ENCODE data around the gene EXOC3L2.
"Not testable (repeated sequence)": the region's sequence is repeated elsewhere in the genome, so short reads cannot be mapped to it uniquely, and the experiment has no call there.

EXOC3L2 gene

DNA sequence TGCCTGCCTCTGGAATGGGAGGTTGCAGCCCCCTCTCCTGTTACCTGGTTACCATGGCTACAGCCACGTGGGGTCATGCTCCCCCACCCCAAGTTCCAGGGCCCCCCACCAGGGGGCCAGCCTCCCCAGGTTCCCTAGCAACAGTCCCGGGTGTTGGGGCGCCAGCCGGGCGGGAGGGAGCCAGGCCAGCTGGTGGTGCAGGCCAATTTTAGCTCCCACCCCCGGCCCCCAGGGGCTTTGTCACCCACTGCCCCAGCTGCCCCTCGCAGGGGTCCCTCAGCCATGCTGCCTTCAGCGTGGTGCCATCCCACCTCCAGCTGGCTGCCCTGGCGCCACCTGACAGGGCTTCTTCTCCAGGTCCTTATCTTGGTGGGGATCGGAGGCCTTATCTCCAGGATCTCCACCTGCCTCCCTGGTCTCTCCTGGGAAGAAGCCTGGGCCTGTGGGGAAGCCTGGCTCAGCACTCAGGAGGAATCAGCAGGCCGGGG lies 8.9 kb upstream of the EXOC3L2 start:
- DNase-seq = no peak

DNA sequence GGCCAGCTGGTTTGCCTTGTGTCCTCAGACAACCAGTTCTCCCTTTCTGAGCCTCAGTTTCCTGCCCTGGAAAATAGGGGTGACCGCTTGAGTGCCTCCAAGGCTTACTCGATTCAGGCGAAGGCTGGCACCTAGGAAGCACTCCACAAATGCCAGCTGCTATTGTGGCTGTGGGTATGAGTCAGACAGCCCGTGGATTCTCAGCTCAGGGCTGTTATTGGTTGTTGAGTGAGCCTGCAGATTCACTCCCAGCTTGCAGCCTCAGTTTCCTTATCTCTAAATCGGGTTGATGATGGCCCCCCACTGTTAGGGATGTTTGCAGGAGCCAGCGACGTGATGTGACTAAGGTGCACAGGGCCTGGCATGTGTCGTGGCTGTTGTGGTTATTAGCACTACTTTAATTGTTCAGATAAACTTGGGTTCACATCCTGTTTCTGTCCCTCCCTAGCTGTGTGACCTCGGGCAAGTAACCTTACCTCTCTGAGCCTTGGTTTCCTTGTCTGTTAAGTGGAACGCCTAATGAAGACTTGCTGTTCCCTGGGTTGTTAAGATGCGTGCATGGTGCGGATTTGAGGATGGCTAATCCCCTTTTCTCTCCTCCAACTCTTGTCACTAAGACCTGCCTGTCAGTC lies 8.3 kb upstream of the EXOC3L2 start:
- peak; percentile 9 for DNase-seq

DNA sequence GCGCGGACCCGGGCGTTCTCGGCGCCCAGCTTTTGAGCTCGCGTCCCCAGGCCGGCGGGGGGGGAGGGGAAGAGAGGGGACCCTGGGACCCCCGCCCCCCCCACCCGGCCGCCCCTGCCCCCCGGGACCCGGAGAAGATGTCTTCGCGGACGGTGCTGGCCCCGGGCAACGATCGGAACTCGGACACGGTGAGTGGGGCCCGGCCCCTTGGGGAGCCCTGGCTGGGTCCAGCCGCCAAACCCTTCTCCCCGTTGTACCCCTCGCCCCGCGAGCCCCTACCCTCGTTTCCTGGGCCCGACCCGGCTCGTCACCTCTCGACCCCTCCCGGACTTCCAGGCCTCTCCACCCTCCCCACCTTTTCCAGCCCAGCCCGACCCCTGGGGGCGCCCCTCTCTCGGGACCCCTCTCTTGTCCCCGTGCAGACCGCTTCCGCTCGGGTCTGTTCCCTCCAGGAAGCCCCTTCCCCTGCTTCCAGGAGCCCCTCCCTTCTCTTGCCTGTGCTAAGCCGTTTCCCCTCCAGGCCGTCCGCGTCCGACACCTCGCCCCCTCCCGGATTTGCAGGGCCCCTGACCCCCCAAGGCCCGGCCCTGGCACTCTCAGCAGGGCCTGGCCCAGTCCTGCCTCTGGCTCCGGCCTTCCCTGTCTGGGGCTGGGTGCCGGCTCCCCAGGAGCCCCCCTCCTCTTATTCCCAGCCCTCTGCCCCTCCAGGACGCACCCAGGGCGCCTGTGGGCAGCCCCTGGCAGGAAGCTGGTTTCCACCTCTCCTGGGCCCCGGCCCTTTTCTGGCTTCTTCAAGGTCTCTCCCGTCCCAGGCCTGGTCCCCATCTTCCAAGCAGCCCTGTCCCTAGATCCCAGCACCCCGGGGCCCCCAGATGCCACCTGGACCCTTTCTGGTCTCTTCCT lies 6.5 kb upstream of the EXOC3L2 start:
- no peak for DNase-seq

DNA sequence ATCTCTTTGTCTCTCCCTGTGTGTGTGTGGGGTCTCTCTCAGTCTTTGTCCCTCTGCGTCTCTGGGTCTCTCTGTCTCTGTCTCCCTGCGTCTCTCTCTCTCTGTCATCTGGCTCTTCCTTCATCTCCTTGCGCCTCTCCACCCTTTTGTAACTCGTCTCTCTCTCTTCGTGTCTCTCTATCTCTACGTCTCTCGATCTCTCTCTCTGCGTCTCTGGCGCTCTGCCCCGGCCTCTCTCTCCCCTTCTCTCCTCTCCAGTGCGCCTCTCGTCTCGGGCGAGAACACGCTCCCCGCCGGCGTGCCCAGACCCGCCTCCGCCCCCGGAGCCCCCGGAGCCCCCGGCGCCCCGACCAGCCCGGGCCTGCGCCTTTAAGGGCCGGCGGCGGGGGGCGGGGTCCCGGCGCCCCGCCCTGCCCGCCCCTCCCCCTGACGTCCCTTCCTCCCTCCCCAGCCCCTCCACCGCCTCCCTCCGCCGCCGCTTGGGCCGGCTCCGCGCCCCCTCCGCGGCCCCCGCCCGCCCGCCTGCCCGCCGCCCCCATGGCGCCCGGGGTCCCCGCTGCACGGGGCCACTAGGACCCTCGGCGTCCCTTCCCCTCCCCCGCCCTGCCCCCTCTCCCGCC lies 5.7 kb upstream of the EXOC3L2 start, which contains the start of gene MARK4:
MARK4 (plus strand) TSS at position 440 of the 620 bp plus-strand sequence. CDS start 318 bp downstream, outside the sequence.
- DNase-seq = peak; percentile 59

DNA sequence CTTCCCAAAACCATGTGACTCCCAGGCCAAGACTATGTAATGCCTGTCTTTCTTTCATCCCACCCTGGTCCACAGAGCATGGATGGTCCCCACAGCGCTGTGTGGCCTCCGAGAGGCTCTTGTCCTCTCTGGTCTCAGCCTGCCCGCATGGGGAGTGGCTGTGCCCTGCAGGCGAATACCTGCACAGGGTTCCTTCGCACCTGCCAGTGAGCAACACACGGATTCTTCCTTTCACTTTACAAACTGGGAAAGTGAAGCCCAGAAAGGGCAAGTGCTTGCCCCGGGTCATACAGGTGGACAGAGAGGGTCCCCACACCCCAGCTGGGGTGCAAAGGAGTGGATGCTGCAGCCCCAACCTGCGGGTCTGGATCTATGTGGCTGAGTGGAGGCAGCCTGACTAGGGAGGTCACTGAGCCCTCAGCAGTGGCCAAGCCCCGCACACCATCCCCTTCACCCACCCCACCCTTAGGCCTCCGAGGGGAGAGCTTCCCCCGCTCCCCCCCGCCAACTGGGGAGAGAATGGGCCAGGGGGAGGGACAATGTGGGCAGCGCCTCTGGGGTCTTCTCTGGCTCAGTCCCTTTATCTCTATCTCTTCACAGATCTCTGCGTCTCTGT lies 5.1 kb upstream of the EXOC3L2 start:
- DNase-seq = peak; percentile 30

DNA sequence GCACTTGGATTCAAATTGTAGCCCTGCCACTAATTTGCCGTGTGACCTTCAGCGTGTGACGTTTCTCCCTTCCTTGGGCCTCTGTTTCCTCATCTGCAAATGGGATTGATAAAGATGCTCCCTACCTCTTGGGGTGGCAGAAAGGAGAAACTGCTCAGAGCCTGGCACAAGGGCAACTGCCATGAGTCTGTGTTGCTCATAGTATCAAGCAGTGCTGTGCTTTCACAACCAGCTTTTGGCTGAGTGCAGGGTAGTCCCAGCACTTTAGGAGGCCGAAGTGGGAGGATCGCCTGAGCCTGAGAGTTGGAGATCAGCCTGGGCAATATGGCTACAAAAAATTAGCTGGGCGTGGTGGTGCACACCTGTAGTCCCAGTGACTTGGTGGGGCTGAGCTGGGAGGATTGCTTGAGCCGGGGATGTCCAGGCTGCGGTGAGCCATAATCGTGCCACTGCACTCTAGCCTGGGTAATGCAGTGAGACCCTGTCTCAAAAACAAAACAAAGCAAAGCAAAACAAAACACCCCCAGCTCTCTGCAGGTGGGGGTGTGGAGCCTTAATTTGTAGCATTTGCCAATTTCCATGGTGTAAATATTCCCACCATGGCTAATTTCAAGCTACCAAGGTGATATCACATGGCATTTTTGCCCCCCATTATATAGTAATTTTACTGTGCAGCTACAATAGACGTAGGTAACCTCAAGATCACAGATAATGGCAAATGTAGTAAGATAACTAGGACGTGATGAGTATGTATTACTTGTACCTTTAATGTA lies 4.2 kb upstream of the EXOC3L2 start:
- peak; percentile 13 for DNase-seq

DNA sequence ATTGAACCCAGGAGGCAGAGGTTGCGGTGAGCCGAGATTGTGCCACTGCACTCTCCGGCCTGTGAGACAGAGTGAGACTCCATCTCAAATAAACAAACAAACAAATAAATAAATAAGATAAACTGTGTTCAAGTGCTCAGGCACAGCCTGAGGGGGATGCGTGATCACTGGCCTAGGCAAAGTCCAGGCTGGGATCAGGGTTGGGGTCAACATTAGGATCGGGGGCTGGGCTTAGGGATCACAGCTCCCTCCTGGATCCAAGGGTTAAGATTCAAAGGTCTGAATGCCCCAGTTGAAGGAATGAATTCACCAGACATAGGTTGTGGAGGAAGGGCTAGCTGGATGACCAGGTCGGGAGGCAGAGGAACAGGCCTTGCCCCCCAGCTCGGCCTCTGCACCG lies 1.9 kb upstream of the EXOC3L2 start:
- DNase-seq = no peak

DNA sequence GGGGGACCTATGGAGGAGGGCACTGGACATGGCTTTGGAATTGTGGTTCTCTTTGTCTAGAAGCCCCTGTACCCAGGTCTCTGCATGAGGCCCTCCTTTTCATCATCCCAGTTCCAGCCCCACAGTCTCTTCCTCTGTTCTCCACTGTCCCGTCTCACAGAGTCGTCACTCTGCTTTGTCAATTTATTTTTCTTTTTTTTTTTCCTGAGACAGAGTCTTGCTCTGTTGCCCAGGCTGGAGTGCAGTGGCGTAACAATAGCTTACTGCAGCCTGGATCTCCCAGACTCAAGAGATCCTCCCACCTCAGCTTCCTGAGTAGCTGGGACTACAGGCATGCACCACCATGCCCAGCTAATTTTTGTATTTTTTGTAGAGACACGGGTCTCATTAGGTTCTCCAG lies 619 bp upstream of the EXOC3L2 start:
- no peak for DNase-seq

DNA sequence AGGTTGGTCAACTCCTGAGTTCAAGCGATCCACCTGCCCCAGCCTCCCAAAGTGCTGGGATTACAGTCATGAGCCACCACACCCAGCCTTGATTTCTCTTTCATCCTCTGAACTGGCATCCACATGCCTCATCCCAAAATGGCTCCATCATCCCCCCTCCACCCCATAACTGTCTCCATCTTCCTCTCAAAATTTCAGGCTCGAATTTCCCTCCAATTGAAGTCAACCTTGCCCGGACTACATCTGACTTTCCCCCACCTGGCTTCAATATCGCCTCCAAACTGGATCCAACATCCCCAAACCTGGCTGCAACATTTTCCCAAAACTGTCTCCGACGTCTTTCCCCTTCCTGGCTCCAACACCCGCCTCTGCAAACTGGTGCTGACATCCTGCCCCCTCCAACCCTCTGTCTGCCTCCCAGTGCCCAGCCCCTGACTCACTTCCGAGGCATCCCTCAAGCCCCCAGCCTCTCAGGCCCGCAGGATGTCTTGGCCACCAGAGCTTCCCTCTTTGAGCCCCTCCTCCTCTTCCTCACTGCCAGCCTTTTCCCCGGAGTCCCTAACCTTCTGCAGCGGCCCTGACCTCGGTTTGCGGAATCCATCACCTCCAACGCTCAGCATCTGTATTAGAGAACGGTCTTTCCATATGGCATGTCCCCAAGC lies 943 bp downstream of the EXOC3L2 start:
- DNase-seq = no peak

DNA sequence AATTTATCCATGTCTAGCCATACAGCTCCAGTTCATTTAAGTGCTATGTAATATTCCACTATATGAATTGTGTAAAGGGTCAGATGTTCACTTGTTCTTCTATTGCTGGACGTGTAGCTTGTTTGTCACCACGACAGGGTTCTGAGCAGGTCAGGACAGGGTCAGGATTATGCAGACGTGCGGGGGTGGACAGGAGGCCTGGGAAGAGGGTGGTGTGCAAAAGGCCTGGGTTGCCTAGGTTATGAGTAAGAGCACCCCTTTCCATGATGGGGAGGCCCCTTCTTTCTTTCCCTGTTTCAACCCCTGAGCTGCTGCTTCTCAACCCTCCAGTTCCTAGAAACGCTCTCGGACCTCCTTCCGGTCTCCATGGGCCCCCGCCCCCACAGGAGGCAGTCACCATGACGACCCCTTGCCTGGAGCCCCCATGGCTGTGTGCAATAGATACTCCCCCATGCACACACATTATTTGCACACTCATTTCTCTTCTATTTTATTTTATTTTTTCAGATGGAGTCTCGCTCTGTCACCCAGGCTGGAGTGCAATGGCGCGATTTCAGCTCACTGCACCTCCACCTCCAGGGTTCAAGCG lies 2.0 kb downstream of the EXOC3L2 start:
- no peak for DNase-seq

DNA sequence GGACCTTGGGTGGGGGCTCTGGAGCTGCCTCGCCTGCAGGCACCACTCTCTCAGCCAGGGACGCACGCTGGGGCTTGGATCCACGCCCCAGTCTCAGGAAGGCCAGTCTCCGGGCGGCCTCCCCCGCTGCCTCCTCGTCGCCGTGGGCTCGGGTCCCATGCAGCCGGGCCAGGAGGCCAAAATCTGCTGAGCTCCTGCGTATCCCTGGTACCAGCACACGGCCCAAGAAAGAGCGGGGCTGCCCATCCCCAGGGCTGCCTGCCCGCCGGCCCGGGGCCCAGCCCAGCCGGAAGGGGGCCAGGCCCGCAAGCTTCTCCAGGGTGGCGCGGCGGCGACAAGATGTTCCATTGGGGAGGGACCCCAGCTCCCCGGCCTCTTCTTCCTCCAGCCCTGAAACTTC lies 6.7 kb downstream of the EXOC3L2 start:
- no peak for DNase-seq

DNA sequence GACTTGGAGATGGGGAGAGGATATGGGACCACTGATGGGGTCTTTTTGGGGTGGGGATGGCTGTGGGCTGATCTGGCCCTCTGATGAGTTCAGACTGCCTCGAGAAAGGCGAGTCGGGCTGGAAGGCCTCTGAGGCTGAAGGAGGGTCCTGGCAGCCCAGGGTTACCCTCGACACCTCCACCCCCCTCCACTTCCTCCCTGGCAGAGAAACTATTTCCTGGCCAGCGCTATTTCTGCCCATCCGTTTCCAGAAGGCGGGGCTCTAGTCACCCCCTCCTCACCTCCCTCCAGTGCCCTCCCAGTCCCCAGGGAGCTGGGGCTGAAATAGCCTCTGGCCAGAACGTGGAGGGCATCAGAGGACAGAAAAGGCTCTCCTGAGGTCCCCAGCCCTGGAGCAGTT lies 9.7 kb downstream of the EXOC3L2 start:
- DNase-seq = no peak

DNA sequence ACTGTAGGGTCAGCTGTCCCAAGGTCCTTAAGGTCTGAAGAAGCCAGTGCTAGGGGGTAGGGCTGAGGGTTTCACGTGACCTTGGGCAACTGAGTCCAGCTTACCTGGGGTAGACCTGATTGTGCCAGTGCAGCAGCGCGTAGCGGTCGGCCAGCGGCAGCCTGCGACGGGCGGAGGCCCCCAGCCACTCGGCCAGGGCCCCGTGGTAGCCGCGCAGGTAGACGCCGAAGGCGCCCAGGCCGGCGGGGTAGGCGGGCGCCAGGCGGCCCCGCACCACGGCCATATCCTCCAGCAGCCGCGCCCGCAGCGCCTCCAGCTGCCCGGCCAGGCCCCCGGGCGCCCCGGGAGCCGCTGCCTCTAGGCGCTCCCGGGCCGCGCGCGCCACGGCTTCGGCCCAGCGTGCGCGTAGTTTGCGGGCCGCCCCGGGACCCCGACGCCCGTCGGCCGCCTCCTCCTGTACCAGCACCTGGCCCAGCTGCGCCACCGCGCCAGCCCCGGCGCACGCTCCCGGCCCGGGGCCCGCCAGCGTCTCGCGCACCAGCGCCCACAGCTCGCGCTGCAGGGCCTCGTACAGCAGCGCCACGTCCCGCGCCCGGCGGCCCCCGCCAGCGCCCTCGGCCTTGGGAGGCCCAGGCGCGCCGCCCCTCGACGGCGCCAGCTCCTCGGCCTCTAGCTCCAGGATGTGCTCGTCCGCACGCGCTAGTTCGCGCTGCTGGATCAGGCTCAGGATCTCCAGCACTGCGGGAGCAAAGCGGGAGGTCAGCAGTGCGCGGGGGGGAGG lies 10.9 kb downstream of the EXOC3L2 start:
- no peak for DNase-seq

DNA sequence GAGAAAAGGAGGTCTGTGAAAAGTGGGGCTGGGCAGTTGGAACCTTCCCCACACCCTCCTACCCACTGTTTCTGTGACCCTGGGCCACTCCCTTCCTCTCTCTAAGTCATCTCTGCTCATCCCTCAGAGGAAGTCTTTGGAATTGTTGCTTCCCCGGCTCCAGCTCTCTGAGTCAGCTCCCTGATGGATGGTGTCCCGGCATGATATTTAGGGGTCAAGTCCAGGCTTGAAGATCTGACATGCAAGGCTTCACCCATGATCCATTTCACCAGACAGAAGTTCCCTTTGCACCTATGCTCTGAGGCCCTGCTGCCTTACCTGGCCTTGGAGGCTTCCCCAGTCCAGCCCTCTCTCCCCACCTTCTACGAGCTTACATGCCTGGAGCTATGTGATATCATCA lies 13.3 kb downstream of the EXOC3L2 start:
- no peak for DNase-seq

DNA sequence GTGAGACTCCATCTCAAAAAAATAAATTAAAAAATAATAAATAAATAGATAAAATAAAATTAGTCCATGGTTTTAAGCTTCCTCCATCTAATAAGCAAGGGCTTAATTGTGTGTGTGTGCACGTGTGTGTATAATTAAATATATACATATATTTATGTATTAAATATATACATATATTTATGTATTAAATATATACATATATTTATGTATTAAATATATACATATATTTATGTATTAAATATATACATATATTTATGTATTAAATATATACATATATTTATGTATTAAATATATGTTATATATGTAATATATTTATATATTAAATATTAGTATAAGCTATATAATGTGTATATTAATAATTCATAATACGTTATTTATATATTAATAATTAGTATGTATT lies 16.2 kb downstream of the EXOC3L2 start:
- DNase-seq = not testable (repeated sequence)

DNA sequence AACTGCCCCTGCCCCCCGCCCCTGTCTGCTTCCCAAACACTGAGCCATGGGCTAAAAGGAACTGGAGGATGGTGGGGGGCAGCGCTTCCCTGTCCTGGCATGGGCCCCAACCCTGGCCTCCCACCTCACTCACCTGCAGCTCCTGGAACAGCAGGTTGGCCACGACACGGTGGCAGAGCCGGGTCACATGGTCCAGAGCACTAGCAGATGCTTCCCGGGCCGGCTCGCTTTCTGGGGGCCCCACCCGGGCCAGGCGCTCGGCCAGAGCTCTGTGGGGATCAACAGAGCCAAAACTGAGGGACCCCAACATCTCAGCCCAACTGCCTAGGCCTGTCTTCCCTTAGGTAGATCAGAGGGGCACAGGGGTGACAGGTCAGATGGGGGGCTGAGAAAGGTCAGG lies 20.6 kb downstream of the EXOC3L2 start:
- DNase-seq = no peak

DNA sequence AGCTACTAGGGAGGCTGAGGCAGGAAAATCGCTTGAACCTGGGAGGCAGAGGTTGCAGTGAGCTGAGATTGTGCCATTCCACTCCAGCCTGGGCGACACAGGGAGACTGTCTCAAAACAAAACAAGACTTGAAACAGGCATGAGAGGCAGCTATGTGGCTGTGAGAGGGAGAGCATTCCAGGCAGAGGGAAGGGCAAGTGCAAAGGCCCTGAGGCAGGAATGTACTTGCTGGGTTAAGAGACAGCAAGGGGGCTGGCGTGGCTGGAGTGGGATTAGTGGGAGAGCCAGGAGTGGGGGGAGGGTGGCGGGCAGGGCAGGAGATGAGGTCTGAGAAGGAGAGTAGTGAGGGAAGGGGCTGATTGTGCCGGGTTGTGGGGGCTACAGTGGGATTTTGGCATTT lies 21.3 kb downstream of the EXOC3L2 start:
- DNase-seq = no peak

DNA sequence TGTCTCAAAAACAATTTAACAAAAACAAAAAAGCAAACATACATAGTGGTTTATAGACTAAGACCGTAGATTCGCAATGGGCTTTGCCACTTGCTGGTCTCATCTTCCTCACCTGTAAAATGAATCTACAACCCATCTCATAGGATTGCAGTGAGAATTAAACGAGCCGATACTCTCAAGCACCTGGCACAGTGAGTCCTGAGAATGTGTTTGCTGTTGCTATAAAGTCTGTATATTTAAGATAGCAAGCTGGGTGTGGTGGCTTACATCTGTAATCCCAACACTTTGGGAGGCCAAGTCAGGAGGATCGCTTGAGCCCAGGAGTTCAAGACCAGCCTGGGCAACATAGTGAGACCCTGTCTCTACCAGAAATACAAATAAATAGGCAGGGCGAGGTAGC lies 22.5 kb downstream of the EXOC3L2 start:
- DNase-seq = no peak

DNA sequence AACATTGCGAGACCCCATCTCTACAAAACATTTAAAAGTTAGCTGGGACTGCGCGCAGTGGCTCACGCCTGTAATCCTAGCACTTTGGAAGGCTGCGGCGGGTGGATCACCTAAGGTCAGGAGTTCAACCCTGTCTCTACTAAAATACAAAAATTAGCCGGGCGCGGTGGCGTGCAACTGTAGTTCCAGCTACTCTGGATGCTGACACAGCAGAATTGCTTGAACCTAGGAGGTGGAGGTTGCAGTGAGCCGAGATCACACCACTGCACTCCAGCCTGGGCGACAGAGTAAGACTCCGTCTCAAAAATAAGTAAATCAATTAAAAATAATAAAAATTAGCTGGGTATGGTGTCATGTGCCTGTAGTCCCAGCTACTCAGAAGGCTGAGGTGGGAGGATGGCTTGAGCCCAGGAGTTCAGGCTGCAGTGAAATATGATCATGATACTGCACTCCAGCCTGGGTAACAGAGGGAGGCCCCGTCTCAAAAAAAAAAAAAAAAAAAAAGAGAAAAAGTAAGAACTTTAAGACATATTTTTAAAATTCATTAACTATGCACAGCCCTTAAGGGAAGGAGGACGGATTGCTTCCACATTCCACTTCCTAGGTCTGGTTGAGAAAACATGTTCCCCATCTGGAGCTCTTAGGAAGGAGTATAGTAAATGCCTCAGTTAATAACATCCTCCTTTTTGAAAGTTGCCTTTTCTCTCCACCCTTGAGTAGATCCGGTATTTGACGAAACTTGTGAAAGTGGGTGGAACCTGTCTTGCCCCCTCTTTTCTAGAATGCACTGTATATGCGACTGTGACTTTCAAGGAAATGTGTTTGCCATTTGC lies 26.1 kb downstream of the EXOC3L2 start:
- DNase-seq = no peak

DNA sequence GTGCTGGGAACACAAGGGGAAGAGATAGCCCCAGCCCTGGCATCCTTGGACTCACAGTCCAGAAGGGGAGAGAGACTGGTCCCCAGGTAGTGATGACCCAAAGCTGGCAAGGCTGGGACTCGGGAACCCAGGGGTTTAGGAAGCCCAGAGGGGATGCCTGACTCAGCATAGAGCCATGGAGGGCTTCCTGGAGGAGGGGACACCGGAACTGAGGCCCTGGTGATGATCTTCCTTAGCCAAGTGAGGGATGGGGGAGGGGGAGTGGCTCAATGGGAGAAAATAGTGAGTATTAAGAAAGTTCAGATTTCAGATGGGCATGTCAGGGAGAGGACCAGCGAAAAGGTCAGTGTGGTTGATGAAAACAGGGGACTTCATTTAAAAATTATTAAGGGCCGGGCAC lies 26.8 kb downstream of the EXOC3L2 start:
- DNase-seq = no peak

Measured in DMS53 (cell line).